B cell (primary cell): Measurements from ENCODE around the gene LTBP2.

Source experiments
- CTCF ChIP-seq: fragments of 200-600 bp; IDR thresholded peaks from one replicate; pipeline ENCODE4 v1.8.0; 2022; ENCODE audit warnings: antibody characterized with exemption, mild to moderate bottlenecking
- EZH2 ChIP-seq: IDR thresholded peaks from 2 replicates; pipeline ENCODE4 v1.6.1; 2012; ENCODE audit warnings: borderline replicate concordance, low read depth, mild to moderate bottlenecking, moderate library complexity, low read length; ENCODE audit not compliant: insufficient read depth, poor library complexity, severe bottlenecking

DNA sequence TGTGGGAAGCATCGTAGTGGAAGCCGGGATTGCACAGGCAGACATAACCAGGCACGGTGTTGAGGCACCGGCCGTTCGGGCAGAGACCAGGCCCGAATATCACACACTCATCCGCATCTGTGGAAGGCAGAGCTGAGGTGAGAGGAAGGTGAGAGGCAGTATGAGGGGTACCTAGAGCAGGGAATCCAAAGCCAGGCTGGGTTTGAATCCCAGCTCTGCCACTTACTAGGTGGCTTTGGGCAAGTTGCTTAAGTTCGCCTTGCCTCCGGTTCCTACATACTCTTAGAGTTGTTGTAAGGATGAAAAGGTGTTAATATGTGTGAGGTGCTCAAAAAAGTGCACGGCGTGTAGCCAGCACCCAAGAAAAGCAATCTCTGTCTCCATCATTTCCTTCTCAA is 108.1 kb downstream of the LTBP2 start:
- TF ChIP-seq EZH2 (no peak), CTCF (no peak)
